ENCODE measurements around the gene CDKN2B-AS1. TPM values are rescaled to one million over a fixed set of nuclear protein-coding genes. Genes with fewer than 3 reads are reported as not detected.

CDKN2B-AS1 gene
- polyA plus RNA-seq, 1 donor from 2014 or later: not detected

GRCh38 chr9:22046243-22046885, 51.8 kb downstream of the CDKN2B-AS1 start:
- no peak overlapping the region for H3K27ac ChIP-seq (ENCODE audit: low read length)
- H3K36me3 ChIP-seq (ENCODE audit: insufficient read depth, low read length): no peaks in the 10 kb centered on the region
- H3K9ac ChIP-seq (ENCODE audit: low read length): no peak overlapping the region
- H3K9me3 ChIP-seq (ENCODE audit: low read length): no peaks in the 10 kb centered on the region
- no peak for TF ChIP-seq REST (IDR thresholded peaks at IDR 0.05; ENCODE audit: borderline replicate concordance)
- no peaks in the 10 kb centered on the region for H3K27me3 ChIP-seq (ENCODE audit: insufficient read depth, low read depth, low read length)
- no peaks in the 10 kb centered on the region for H4K20me1 ChIP-seq (ENCODE audit: insufficient read depth)
- H3K4me3 ChIP-seq (ENCODE audit: low read length): no peak overlapping the region
- no peak overlapping the region for H2AFZ ChIP-seq (ENCODE audit: low read depth, low read length)
- H3K79me2 ChIP-seq (replicated peaks; ENCODE audit: insufficient read depth, low read length): no peaks in the 10 kb centered on the region
- no peaks in the 10 kb centered on the region for H3F3A ChIP-seq (ENCODE audit: insufficient read depth, low read length, poor library complexity, severe bottlenecking)
- H3K9me2 ChIP-seq (ENCODE audit: insufficient read depth, low read length): no peaks in the 10 kb centered on the region
- no peak overlapping the region for H3K4me2 ChIP-seq (ENCODE audit: low read length)

- TF ChIP-seq POLR2AphosphoS5 (IDR thresholded peaks at IDR 0.05) (no peak), SMC3 (conservative IDR thresholded peaks at IDR 0.05; ENCODE audit: poor library complexity) (no peak), TAF1 (IDR thresholded peaks at IDR 0.05; ENCODE audit: low read depth) (no peak), RAD21 (conservative IDR thresholded peaks at IDR 0.05) (no peak), CTCF (IDR thresholded peaks at IDR 0.05; ENCODE audit: poor library complexity, severe bottlenecking) (no peak), REST (IDR thresholded peaks at IDR 0.05; ENCODE audit: borderline replicate concordance) (no peak), EP300 (conservative IDR thresholded peaks at IDR 0.05; ENCODE audit: poor library complexity, severe bottlenecking) (no peak), EZH2 (IDR thresholded peaks at IDR 0.05; ENCODE audit: borderline replicate concordance, insufficient read depth, low read length, poor library complexity, severe bottlenecking) (no peak), MXI1 (conservative IDR thresholded peaks at IDR 0.05; ENCODE audit: poor library complexity, severe bottlenecking) (no peak)
- no peak overlapping the region for H2AFZ ChIP-seq (ENCODE audit: low read depth, low read length)
- no peaks in the 10 kb centered on the region for H3K36me3 ChIP-seq (ENCODE audit: insufficient read depth, low read length)
- H3K27ac ChIP-seq (ENCODE audit: low read length): no peak overlapping the region
- H3K79me2 ChIP-seq (replicated peaks; ENCODE audit: insufficient read depth, low read length): no peaks in the 10 kb centered on the region
- no peaks in the 10 kb centered on the region for H4K20me1 ChIP-seq (ENCODE audit: insufficient read depth)
- H3K4me3 ChIP-seq (ENCODE audit: low read length): no peak overlapping the region
- no peaks in the 10 kb centered on the region for H3K9me2 ChIP-seq (ENCODE audit: insufficient read depth, low read length)
- H3K9ac ChIP-seq (ENCODE audit: low read length): no peak overlapping the region
- no peak overlapping the region for H3K4me2 ChIP-seq (ENCODE audit: low read length)
- H3K27me3 ChIP-seq (ENCODE audit: insufficient read depth, low read depth, low read length): no peaks in the 10 kb centered on the region
- H3F3A ChIP-seq (ENCODE audit: insufficient read depth, low read length, poor library complexity, severe bottlenecking): no peaks in the 10 kb centered on the region
- H3K9me3 ChIP-seq (ENCODE audit: low read length): no peaks in the 10 kb centered on the region
These were observed 53.0 kb downstream of the CDKN2B-AS1 start for GRCh38 chr9:22047596-22047995.

Measured in neural cell (in vitro differentiated cells).